ENCODE measurements around the gene COLGALT1. TPM values are rescaled to one million over a fixed set of nuclear protein-coding genes. Genes with fewer than 3 reads are reported as not detected.
"Not testable (repeated sequence)": the region's sequence is repeated elsewhere in the genome, so short reads cannot be mapped to it uniquely, and the experiment has no call there.

COLGALT1 gene
- total and polyA plus RNA-seq, 2 of the 8 experiments (the other 6 are each of a cell fraction or from before 2014, with no cell fraction given), result 44.7 to 58.1 TPM

DNA sequence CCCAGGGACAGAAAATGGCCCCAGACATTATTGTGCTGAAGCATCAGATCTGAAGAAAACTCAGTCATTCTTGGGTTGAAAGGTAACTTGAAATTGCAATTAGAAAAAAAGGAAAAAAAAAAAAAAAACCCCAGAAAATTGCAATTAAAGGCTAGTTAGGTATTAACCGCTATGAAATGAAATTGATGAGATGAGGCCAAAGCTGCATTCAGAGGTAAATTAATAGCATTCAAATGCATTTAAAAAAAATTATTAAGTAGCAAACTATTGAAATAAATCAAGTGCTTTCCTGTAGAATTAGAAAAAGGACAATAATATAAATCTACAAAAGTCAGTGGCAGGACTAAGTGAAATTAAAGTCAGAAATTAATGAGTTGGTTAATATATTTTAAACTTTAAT, 37.6 kb upstream of the COLGALT1 start (continued):
- TF ChIP-seq SIN3A (conservative IDR thresholded peaks at IDR 0.05 in 1 of 2, IDR thresholded peaks at IDR 0.05 in 1 of 2; ENCODE audit: low read depth in 1 of 2, low read length in 2 of 2), result no peak
- no peak for TF ChIP-seq CEBPB (IDR thresholded peaks at IDR 0.05; ENCODE audit: low read depth, low read length)
- TF ChIP-seq, protein P1, sequence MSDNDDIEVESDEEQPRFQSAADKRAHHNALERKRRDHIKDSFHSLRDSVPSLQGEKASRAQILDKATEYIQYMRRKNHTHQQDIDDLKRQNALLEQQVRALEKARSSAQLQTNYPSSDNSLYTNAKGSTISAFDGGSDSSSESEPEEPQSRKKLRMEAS (IDR thresholded peaks at IDR 0.05), result no peak
- no peak for TF ChIP-seq MAFK (IDR thresholded peaks at IDR 0.05; ENCODE audit: low read depth, low read length)
- TF ChIP-seq CREB1 (IDR thresholded peaks at IDR 0.05), result no peak
- TF ChIP-seq KDM4A (IDR thresholded peaks at IDR 0.05; ENCODE audit: low read depth, low read length, severe bottlenecking), result no peak
- no peak for TF ChIP-seq EZH2 (IDR thresholded peaks at IDR 0.05; ENCODE audit: low read depth, low read length, severe bottlenecking)

DNA sequence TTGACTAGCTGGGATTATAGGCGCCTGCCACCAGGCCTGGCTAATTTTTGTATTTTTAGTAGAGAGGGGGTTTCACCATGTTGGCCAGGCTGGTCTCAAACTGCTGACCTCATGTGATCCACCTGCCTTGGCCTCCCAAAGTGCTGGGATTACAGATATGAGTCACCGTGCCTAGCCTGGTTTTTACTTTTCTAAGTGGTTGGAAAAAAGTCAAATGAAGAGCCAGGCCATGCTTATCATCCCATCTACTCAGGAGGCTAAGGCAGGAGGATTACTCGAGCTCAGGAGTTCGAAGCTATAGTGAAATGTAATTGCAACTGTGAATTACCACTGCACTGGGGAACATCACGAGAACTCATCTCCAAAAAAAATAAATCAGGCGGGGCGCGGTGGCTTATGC, 36.8 kb upstream of the COLGALT1 start:
- ChIA-PET POLR2A (ENCODE audit: partially characterized antibody) (interaction anchor here (0.6 to 2.1 kb wide), 3 partner anchors 12 to 374 kb away, joined by 3 to 5 read pairs (median 3); no protein-coding TSS in a partner anchor), CTCF (ENCODE audit: partially characterized antibody) (interaction anchor here (0.6 to 2.2 kb wide), 3 partner anchors 21 to 196 kb away, joined by 3 to 7 read pairs (median 3); no protein-coding TSS in a partner anchor)
- H2BK120ac ChIP-seq (replicated peaks; ENCODE audit: low read depth, low read length); H4K91ac ChIP-seq (replicated peaks; ENCODE audit: insufficient read length, low read length); H2BK5ac ChIP-seq (ENCODE audit: low read depth, low read length); H3K27ac ChIP-seq (ENCODE audit: low read depth, low read length); H3K79me2 ChIP-seq (ENCODE audit: control insufficient read depth in 1 of 2, insufficient read depth in 2 of 2, low read length in 2 of 2); H3K4me3 ChIP-seq (ENCODE audit: extremely low read depth in 1 of 4, insufficient read depth in 2 of 4, low read depth in 3 of 4, low read length in 4 of 4); H2BK12ac ChIP-seq (ENCODE audit: low read depth, low read length); H4K20me1 ChIP-seq (replicated peaks in 1 of 2; ENCODE audit: control insufficient read depth in 1 of 2, insufficient read depth in 2 of 2, low read length in 2 of 2); H2BK20ac ChIP-seq (ENCODE audit: low read length); H3K9me3 ChIP-seq (ENCODE audit: insufficient read depth in 2 of 2, low read depth in 1 of 2, low read length in 1 of 2); H3K56ac ChIP-seq (replicated peaks; ENCODE audit: insufficient read length, low read depth, low read length); H3K14ac ChIP-seq (ENCODE audit: insufficient read length); DNase-seq (ENCODE audit: low read depth in 1 of 2, low spot score in 2 of 2); H4K5ac ChIP-seq (ENCODE audit: insufficient read length, low read depth, low read length); H2AK5ac ChIP-seq (ENCODE audit: low read depth, low read length); FAIRE-seq; H3K79me1 ChIP-seq (ENCODE audit: low read depth, low read length); H3K23me2 ChIP-seq (ENCODE audit: low read depth, low read length); H3K4me1 ChIP-seq (replicated peaks in 1 of 4; ENCODE audit: control insufficient read depth in 3 of 4, insufficient read depth in 4 of 4, low read length in 3 of 4); H3K18ac ChIP-seq (ENCODE audit: extremely low read depth, low read length); H2BK15ac ChIP-seq (ENCODE audit: low read length); H3K4me2 ChIP-seq (ENCODE audit: insufficient read depth in 1 of 2, low read depth in 2 of 2, low read length in 2 of 2); H3K23ac ChIP-seq (ENCODE audit: insufficient read length); H3K27me3 ChIP-seq (replicated peaks in 1 of 4; ENCODE audit: control insufficient read depth in 3 of 4, extremely low read depth in 1 of 4, insufficient read depth in 3 of 4, low read length in 3 of 4); H2AFZ ChIP-seq (ENCODE audit: low read length); H3K9ac ChIP-seq (replicated peaks in 1 of 4; ENCODE audit: extremely low read depth in 1 of 4, low read depth in 3 of 4, low read length in 3 of 4); H3K4ac ChIP-seq (replicated peaks; ENCODE audit: insufficient read length, low read depth, low read length); H4K8ac ChIP-seq (ENCODE audit: extremely low read depth, insufficient read depth, low read length): not testable (repeated sequence)
- 86% methylated on average over 8 of the region's 8 CpGs; no CpG with 5 or more reads in 1 of the 2 experiments for WGBS, 2 experiments (ENCODE audit: extremely low coverage in 1 of 2, insufficient coverage in 1 of 2, insufficient read length in 1 of 2, insufficient replicate concordance in 2 of 2, low coverage in 1 of 2, low lambda C conversion rate in 2 of 2, missing lambda C conversion rate in 1 of 2)
- H3K36me3 ChIP-seq (ENCODE audit: control insufficient read depth in 2 of 4, insufficient read depth in 4 of 4, low read length in 3 of 4), result peaks cover 6 to 19% (median 9%) of the 10 kb centered on the region in 4 experiments; a peak in 5 of 8 replicates
